ENCODE measurements around the gene PLD1. TPM values are rescaled to one million over a fixed set of nuclear protein-coding genes. Genes with fewer than 3 reads are reported as not detected.

PLD1 gene
- total and polyA plus RNA-seq, 10 of the 15 experiments (the other 5 are each of a cell fraction or from before 2014, with no cell fraction given), result 2.9 to 108 (median 3.6) TPM

DNA sequence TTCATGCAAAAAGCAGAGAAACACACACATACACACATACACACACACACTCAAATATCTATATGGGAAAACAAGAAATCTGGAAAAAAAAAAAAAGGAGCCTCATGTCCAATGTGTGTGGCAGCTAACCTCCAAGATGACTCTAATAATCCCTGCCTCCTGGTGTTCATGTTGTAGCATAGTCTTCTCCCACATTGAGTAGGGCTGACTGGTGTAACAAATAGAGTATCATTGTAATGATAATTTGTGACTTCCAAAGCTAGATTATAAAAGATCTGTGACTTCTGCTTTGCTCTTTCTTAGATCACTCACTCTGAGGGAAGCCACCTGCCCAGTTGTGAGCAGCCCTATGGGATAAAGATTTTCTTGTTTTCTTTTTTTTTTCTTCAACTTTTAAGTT lies 219.2 kb downstream of the PLD1 start:
- no peak for FAIRE-seq
- Histone ChIP-seq H4K20me1 (ENCODE audit: control insufficient read depth, insufficient read depth) (no peaks in the 10 kb centered on the region), H3K79me2 (ENCODE audit: control insufficient read depth, insufficient read depth, low read length) (no peaks in the 10 kb centered on the region), H3K27ac (ENCODE audit: control insufficient read depth, insufficient read depth) (no peak overlapping the region), H2AFZ (ENCODE audit: control insufficient read depth, low read depth, low read length) (no peak overlapping the region), H3K9me3 (replicated peaks; ENCODE audit: control insufficient read depth, insufficient read depth, low read length) (no peaks in the 10 kb centered on the region), H3K9ac (ENCODE audit: control insufficient read depth, insufficient read depth, low read length) (no peak overlapping the region), H3K4me1 (ENCODE audit: control insufficient read depth, insufficient read depth, low read length) (no peaks in the 10 kb centered on the region), H3K4me3 (no peak overlapping the region), H3K36me3 (ENCODE audit: control insufficient read depth in 2 of 2, insufficient read depth in 2 of 2, low read length in 1 of 2) (no peaks in the 10 kb centered on the region), H3K4me2 (ENCODE audit: control insufficient read depth, insufficient read depth) (no peak overlapping the region), H3K27me3 (replicated peaks in 1 of 2; ENCODE audit: control insufficient read depth in 2 of 2, insufficient read depth in 2 of 2, low read length in 1 of 2) (no peaks in the 10 kb centered on the region)
- RAD21 ChIA-PET (ENCODE audit: unreplicated experiment), result no interaction called here
- DNase-seq (ENCODE audit: low read depth, low spot score), result no peak
- POLR2A ChIA-PET, result interaction anchor here (0.6 kb wide), 1 partner anchor 94 kb away, joined by 3 read pairs; no protein-coding TSS in a partner anchor
- in situ Hi-C loops (cut with MboI) (no loop called here), intact Hi-C loops (cut with micrococcal nuclease; ENCODE audit: unreplicated experiment) (no loop called here)
- BruUV-seq (replicated peaks), result no TSS peak
- CTCF ChIA-PET, result interaction anchor here (0.5 kb wide), 1 partner anchor 477 kb away, joined by 3 read pairs; no protein-coding TSS in a partner anchor
- peak; percentile 21; the same call in 1 of the 3 replicates for ATAC-seq
- TF ChIP-seq, protein P1, sequence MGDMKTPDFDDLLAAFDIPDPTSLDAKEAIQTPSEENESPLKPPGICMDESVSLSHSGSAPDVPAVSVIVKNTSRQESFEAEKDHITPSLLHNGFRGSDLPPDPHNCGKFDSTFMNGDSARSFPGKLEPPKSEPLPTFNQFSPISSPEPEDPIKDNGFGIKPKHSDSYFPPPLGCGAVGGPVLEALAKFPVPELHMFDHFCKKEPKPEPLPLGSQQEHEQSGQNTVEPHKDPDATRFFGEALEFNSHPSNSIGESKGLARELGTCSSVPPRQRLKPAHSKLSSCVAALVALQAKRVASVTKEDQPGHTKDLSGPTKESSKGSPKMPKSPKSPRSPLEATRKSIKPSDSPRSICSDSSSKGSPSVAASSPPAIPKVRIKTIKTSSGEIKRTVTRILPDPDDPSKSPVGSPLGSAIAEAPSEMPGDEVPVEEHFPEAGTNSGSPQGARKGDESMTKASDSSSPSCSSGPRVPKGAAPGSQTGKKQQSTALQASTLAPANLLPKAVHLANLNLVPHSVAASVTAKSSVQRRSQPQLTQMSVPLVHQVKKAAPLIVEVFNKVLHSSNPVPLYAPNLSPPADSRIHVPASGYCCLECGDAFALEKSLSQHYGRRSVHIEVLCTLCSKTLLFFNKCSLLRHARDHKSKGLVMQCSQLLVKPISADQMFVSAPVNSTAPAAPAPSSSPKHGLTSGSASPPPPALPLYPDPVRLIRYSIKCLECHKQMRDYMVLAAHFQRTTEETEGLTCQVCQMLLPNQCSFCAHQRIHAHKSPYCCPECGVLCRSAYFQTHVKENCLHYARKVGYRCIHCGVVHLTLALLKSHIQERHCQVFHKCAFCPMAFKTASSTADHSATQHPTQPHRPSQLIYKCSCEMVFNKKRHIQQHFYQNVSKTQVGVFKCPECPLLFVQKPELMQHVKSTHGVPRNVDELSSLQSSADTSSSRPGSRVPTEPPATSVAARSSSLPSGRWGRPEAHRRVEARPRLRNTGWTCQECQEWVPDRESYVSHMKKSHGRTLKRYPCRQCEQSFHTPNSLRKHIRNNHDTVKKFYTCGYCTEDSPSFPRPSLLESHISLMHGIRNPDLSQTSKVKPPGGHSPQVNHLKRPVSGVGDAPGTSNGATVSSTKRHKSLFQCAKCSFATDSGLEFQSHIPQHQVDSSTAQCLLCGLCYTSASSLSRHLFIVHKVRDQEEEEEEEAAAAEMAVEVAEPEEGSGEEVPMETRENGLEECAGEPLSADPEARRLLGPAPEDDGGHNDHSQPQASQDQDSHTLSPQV (IDR thresholded peaks at IDR 0.05), result no peak
- TF ChIP-seq TBL1XR1 (IDR thresholded peaks at IDR 0.05; ENCODE audit: low read depth, low read length) (no peak), RELA (IDR thresholded peaks at IDR 0.05; ENCODE audit: borderline replicate concordance, partially characterized antibody) (no peak), FOXK2 (IDR thresholded peaks at IDR 0.05) (no peak), SPI1 (IDR thresholded peaks at IDR 0.05; ENCODE audit: borderline replicate concordance, insufficient read depth, low read depth, low read length) (no peak), NRF1 (conservative IDR thresholded peaks at IDR 0.05; ENCODE audit: low read depth, low read length) (no peak)
- TF ChIP-seq, protein P2, sequence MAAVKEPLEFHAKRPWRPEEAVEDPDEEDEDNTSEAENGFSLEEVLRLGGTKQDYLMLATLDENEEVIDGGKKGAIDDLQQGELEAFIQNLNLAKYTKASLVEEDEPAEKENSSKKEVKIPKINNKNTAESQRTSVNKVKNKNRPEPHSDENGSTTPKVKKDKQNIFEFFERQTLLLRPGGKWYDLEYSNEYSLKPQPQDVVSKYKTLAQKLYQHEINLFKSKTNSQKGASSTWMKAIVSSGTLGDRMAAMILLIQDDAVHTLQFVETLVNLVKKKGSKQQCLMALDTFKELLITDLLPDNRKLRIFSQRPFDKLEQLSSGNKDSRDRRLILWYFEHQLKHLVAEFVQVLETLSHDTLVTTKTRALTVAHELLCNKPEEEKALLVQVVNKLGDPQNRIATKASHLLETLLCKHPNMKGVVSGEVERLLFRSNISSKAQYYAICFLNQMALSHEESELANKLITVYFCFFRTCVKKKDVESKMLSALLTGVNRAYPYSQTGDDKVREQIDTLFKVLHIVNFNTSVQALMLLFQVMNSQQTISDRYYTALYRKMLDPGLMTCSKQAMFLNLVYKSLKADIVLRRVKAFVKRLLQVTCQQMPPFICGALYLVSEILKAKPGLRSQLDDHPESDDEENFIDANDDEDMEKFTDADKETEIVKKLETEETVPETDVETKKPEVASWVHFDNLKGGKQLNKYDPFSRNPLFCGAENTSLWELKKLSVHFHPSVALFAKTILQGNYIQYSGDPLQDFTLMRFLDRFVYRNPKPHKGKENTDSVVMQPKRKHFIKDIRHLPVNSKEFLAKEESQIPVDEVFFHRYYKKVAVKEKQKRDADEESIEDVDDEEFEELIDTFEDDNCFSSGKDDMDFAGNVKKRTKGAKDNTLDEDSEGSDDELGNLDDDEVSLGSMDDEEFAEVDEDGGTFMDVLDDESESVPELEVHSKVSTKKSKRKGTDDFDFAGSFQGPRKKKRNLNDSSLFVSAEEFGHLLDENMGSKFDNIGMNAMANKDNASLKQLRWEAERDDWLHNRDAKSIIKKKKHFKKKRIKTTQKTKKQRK (IDR thresholded peaks at IDR 0.05; ENCODE audit: low read depth, low read length), result no peak
- TF ChIP-seq, protein P3, sequence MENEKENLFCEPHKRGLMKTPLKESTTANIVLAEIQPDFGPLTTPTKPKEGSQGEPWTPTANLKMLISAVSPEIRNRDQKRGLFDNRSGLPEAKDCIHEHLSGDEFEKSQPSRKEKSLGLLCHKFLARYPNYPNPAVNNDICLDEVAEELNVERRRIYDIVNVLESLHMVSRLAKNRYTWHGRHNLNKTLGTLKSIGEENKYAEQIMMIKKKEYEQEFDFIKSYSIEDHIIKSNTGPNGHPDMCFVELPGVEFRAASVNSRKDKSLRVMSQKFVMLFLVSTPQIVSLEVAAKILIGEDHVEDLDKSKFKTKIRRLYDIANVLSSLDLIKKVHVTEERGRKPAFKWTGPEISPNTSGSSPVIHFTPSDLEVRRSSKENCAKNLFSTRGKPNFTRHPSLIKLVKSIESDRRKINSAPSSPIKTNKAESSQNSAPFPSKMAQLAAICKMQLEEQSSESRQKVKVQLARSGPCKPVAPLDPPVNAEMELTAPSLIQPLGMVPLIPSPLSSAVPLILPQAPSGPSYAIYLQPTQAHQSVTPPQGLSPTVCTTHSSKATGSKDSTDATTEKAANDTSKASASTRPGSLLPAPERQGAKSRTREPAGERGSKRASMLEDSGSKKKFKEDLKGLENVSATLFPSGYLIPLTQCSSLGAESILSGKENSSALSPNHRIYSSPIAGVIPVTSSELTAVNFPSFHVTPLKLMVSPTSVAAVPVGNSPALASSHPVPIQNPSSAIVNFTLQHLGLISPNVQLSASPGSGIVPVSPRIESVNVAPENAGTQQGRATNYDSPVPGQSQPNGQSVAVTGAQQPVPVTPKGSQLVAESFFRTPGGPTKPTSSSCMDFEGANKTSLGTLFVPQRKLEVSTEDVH (IDR thresholded peaks at IDR 0.05; ENCODE audit: low read depth, partially characterized antibody), result no peak
- SMC1A ChIA-PET (ENCODE audit: uncharacterized antibody, unreplicated experiment), result interaction anchor here (0.9 to 1.1 kb wide), 2 partner anchors 178 to 246 kb away, joined by 3 read pairs; no protein-coding TSS in a partner anchor

Data from GM12878 (cell line).